Stimulated activated CD4-positive, alpha-beta T cell treated with anti-CD3 and anti-CD28 coated beads, TNF-alpha, amount 100 ng/mL, for 4 hours (primary cell): ENCODE results near the gene DUT.

Experiments used
- DNase-seq, 3 experiments: peaks; one replicate each; pipeline ENCODE4 v3.0.0-alpha.2; 2020; ENCODE audit warnings: low read depth in 3 of 3

The DUT gene

GRCh38 chr15:48371550-48371949 lies 40.3 kb downstream of the DUT start:
- DNase-seq, result no peak

- DNase-seq, result no peak
Measured at GRCh38 chr15:48371961-48372360, 40.7 kb downstream of the DUT start.

- DNase-seq, result no peak
Measured at GRCh38 chr15:48373821-48374451, 42.7 kb downstream of the DUT start.

- no peak for DNase-seq
Measured at GRCh38 chr15:48374472-48374871, 43.2 kb downstream of the DUT start.

- DNase-seq, result no peak
Measured at GRCh38 chr15:48375767-48376166, 44.5 kb downstream of the DUT start.

GRCh38 chr15:48380198-48380597 lies 49.0 kb downstream of the DUT start:
- no peak for DNase-seq

GRCh38 chr15:48381861-48382260 lies 50.6 kb downstream of the DUT start:
- DNase-seq, result no peak

- no peak for DNase-seq
Measured at GRCh38 chr15:48383031-48383430, 51.8 kb downstream of the DUT start.

- no peak for DNase-seq
Measured at GRCh38 chr15:48384616-48385015, 53.4 kb downstream of the DUT start.

GRCh38 chr15:48385031-48385830 lies 54.0 kb downstream of the DUT start:
- no peak for DNase-seq

GRCh38 chr15:48388016-48388851 lies 57.0 kb downstream of the DUT start:
- no peak for DNase-seq

- no peak for DNase-seq
Measured at GRCh38 chr15:48388910-48389309, 57.7 kb downstream of the DUT start.

GRCh38 chr15:48389691-48390143 lies 58.5 kb downstream of the DUT start:
- DNase-seq, result no peak

- DNase-seq, result no peak
Measured at GRCh38 chr15:48391950-48392349, 60.7 kb downstream of the DUT start.

GRCh38 chr15:48392356-48392755 lies 61.1 kb downstream of the DUT start:
- no peak for DNase-seq
